HG03442 (cell line): Measurements from ENCODE around the gene WBP1L.
"Not testable (repeated sequence)": the region's sequence is repeated elsewhere in the genome, so short reads cannot be mapped to it uniquely, and the experiment has no call there.

Experiments
- ATAC-seq: cut with Tn5 transposase; IDR thresholded peaks from one replicate; pipeline ENCODE4 v1.9.1; 2021; ENCODE audit warnings: mild to moderate bottlenecking, moderate library complexity; ENCODE audit not compliant: unreplicated experiment

WBP1L gene

GRCh38 chr10:102832987-102833386 is 89.2 kb downstream of the WBP1L start:
- ATAC-seq, result no peak

DNA sequence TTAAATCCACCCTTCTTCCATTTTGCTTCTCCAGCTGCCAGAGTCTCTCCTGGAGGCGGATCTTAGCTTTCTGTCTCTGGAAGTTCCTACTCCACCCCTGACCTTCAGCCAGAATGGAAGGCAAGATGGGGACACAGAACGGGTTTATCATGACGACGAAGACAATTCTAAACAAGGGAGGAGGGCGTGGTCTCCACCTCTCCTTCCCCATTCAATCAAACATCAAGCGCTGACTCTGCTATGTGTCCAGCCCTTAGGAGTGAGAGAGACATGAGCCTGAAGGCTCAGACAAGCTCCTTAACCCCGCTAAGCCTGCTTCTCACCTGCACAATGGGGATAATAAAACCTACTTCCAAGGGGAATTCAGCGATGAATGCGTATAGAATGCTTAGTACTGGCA is 90.4 kb downstream of the WBP1L start:
- no peak for ATAC-seq

DNA sequence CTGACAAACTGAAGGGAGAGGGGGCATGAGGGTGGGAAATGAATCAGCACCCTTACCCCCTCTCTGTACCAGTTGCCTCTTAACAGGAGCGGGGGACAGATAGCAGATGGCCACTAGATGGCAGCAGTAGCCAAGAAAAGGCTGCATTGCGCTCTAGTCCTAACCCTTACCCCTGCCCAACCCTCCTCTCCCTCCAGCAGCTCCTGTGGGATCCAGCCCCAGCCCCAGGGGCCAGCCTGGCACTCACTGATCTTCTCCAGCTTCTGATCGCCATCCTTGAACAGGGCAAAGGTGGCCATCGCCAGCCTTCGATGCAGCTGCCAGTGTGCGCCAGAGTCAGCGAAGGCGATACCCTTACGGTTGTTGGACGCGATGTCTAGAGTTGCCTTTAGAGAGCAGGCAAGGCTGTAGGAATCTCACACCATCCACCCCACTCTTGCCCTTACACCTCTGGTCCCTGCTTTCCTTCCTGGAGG is 91.3 kb downstream of the WBP1L start:
- no peak for ATAC-seq

- no peak for ATAC-seq
These were observed 93.5 kb downstream of the WBP1L start, which contains the start of gene CYP17A1 for GRCh38 chr10:102837230-102837721. TSS of gene CYP17A1 (minus strand) at chr10:102837413. CDS start at chr10:102837361, 52 bp downstream.

GRCh38 chr10:102838276-102838927 is 94.7 kb downstream of the WBP1L start:
- not testable (repeated sequence) for ATAC-seq

GRCh38 chr10:102841827-102842345 is 98.1 kb downstream of the WBP1L start:
- no peak for ATAC-seq

DNA sequence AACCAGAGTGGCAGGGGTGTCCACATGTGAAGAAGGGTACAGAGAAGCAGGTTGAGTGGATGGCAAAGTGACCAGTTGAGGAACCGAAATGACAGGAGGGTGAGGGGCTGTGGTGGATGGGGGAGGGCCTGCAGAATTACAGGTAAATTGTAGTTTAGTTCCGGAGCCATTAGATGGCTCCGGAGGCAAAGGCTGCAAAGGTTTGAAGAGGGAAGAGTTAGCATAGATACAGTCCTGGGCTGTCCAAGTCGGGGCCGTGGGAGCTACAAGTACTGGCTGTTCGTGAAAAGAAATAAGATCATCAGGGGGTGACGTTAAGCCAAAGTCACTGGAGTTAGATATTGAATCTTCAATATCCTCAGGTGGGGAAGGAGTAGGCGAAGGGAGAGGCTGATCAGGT is 99.4 kb downstream of the WBP1L start:
- ATAC-seq, result not testable (repeated sequence)

DNA sequence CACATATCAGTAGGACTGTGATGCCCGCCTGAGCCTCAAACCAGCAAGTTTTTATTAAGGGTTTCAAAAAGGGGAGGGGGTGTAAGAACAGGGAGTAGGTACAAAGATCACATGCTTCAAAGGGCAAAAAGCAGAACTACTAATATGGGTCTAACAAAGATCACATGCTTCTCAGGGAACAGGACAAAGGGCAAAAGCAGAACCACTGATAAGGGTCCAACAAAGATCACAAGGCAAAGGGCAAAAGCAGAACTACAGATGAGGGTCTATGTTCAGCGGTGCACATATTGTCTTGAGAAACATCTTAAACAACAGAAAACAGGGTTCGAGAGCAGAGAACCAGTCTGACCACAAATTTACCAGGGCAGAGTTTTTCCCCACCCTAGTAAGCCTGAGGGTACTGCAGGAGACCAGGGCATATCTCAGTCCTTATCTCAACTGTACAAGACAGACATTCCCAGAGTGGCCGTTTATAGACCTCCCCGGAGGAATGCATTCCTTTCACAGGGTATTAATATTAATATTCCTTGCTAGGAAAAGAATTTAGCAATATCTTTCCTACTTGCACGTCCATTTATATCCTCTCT is 100.5 kb downstream of the WBP1L start:
- ATAC-seq, result not testable (repeated sequence)

DNA sequence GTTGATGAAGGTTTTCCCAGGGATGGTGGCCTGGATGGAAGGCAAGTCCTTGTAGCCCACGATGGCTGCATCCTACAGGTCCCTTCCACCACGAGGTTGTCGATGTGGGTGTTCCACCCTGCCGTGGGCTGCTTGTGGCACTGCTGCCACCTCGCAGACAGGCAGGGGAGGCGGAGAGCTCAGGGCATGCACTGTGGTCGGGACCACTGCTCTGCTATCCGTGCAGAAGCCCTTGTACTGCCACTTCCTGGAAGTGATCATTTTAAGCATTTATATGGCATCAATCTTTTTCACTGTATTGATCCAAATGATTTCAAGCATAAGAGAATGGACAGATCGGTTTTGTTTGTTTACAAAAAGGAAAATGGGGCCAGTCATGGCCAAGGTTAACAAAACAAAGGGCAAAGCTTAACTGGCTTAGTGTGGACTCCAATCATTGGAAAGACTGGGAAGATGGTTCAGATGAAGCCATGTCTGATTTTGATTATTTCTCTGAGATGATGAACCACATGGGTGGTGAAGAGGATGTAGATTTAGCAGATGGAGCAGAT is 101.7 kb downstream of the WBP1L start:
- no peak for ATAC-seq

GRCh38 chr10:102850025-102850518 is 106.3 kb downstream of the WBP1L start:
- no peak for ATAC-seq

GRCh38 chr10:102853237-102853636 is 109.5 kb downstream of the WBP1L start:
- ATAC-seq, result not testable (repeated sequence)

DNA sequence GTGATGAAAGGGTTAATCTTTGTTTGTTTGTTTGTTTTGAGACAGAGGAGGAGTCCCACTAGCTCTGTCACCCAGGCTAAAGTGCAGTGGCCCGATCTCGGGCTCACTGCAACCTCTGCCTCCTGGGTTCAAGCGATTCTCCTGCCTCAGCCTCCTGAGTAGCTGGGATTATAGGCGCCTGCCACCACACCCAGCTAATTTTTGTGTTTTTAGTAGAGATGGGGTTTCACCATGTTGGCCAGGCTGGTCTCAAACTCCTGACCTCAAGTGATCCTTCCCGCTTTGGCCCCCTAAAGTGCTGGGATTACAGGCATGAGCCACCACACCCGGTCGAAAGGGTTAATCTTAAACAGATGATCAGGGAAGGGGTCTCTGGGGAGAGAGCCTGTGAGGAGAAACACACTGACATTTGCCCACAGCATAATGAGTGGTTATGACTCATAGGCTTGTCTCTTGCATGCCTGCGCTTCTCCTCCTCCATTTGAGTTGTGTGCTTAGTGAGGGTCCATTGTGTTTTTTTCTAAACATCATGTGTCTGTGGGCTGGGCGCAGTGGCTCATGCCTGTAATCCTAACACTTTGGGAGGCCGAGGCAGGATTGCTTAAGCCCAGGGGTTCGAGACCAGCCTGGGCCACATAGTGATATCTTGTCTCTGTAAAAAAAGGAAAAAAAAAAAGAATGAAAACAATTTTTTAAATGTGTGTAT is 112.1 kb downstream of the WBP1L start:
- ATAC-seq, result not testable (repeated sequence)

DNA sequence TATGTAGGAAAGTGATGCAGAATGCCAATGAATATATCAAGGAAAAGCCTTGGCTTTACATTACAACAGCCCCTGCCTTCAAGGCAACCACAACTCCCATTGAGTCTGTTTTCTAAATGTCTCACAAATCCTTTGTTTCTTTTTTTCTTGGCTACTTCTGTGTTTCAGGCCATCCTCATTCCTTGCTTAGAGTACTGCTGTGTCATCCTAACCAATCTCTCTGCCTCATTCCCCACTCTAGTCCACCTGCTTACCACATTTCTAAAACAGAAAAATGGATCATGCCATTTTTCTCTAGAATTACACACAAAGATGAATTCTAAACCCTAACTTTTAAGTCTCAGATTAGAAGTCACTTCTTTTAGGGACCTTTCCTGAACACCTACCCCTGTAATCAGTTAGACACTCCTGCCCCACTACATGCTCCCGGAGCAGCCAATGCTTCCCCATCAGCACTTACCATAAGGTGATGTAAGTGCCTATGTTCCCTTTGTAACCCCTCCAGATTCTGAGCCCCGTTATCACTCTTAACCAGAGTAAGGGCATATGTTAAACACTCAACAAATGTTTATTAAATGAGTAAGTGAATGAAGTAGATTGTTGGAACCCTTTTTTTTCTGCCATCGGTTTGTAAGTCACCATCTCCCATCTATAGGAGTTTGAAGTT is 113.1 kb downstream of the WBP1L start:
- ATAC-seq, result no peak

- ATAC-seq, result no peak
These were observed 116.2 kb downstream of the WBP1L start for GRCh38 chr10:102859911-102860310.

DNA sequence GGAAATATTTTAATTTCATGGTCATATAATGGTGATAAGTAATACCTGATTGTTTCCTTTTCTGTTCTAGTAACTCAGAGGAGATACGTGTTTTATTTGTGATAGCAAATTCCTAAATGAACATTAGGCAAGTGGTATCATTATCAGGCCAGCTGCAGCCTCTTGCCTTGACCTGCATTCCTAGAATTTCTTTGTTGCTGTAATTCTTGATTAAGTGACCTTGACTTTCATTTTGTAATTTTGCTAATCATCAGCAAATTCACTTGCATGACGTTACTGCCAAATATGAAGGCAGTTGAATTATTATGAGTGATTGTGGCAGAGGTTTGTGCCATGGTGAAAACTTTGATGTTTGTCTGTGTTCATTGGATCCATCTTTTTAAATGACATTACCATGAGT is 119.9 kb downstream of the WBP1L start:
- no peak for ATAC-seq

GRCh38 chr10:102865620-102866019 is 121.9 kb downstream of the WBP1L start:
- ATAC-seq, result no peak
